Thoracic aorta (tissue), 2 donors: ENCODE data around the gene SNRNP200. TPM values are rescaled to one million over a fixed set of nuclear protein-coding genes. Genes with fewer than 3 reads are reported as not detected.

Source experiments
- ATAC-seq: fragments of 150-250 bp; one replicate; pipeline ENCODE4 v1.8.0; 2017; ENCODE audit warnings: low read depth; ENCODE audit not compliant: insufficient number of reproducible peaks, low FRiP score
- DNase-seq: peaks from one replicate; pipeline ENCODE4 v3.0.0-alpha.2; 2020; ENCODE audit warnings: low spot score
- H3K27ac ChIP-seq, 2 donors: fragments of 200-600 bp; sonication (generic); 1 replicate in 1 of 2; 2 replicates in 1 of 2; pipeline ENCODE4 v1.5.1; 2016; ENCODE audit warnings: mild to moderate bottlenecking in 2 of 2, moderate library complexity in 2 of 2
- H3K27me3 ChIP-seq: fragments of 200-600 bp; sonication (generic); replicated peaks from 2 replicates; pipeline ENCODE4 v1.6.0; 2016; ENCODE audit warnings: mild to moderate bottlenecking; ENCODE audit not compliant: insufficient read depth
- H3K36me3 ChIP-seq: fragments of 200-600 bp; sonication (generic); one replicate; pipeline ENCODE4 v1.5.1; 2016
- H3K4me1 ChIP-seq, 2 donors: fragments of 200-600 bp; sonication (generic); 1 replicate in 1 of 2; 2 replicates in 1 of 2; pipeline versions ENCODE4 v1.5.1 to v1.6.0; 2016; ENCODE audit warnings: low read depth in 2 of 2, mild to moderate bottlenecking in 1 of 2; ENCODE audit not compliant: control insufficient read depth in 1 of 2
- H3K4me3 ChIP-seq: fragments of 200-600 bp; sonication (generic); 2 replicates; pipeline ENCODE4 v1.5.1; 2016; ENCODE audit warnings: mild to moderate bottlenecking
- H3K9me3 ChIP-seq: fragments of 200-600 bp; sonication (generic); 2 replicates; pipeline ENCODE4 v1.5.1; 2016
- CTCF ChIP-seq: fragments of 200-600 bp; sonication (generic); IDR thresholded peaks from one replicate; pipeline ENCODE4 v1.5.1; 2019; ENCODE audit warnings: antibody characterized with exemption
- total RNA-seq, 2 donors: library from RNA; depleted of rRNA; stranded (reverse); fragments of >200 nt; gene quantifications; one replicate each; pipeline versions ENCODE4 v1.1.0 to v1.2.3, GENCODE V29; 2016

SNRNP200 gene
- total RNA-seq, 2 donors from 2014 or later: 77.2 to 85.6 TPM

DNA sequence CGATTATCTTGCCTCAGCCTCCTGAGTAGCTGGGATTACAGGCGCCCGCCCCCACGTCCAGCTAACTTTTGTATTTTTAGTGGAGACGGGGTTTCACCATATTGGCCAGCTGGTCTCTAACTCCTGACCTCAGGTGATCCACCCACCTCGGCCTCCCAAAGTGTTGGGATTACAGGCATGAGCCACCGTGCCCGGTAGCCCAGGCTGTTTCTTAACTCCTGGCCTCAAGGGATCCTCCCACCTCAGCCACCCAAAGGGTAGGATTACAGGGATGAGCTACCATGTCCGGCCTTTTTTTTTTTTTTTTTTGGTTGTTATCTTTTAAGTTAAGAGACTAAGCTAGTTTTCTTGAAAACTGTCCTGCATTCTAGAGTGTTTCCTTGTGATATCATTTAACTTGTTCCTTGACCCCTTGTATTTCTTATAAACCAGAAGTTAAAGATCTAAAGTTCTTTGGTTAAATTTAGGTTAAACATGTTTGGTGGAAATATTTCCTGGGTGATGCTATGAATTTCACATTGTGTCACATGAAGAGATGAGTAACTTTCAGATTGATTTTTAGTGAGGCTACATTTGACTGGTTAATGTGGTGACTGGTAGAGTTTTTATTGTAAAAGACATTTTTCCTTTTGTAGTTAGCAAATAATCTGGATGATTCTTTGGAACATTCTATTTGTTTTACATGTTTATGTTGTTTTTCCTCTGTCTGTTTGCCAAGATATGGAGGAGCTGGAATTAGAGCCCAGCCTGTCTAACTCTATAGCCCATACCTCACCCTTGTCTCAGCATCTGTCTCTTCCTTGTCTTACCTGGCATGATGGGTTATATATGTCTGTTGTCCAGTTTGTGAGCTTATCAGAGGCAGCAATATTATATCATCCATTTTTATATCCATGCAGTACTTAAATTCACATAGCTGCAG, 35.4 kb upstream of the SNRNP200 start:
- Histone ChIP-seq H3K9me3 (no peaks in the 10 kb centered on the region), H3K4me3 (no peak overlapping the region), H3K27ac (no peak overlapping the region), H3K36me3 (no peaks in the 10 kb centered on the region), H3K4me1 (peaks cover 0 to 3% of the 10 kb centered on the region in 2 donors), H3K27me3 (no peaks in the 10 kb centered on the region)
- ATAC-seq: no peak
- no peak for DNase-seq
- TF ChIP-seq CTCF: no peak

GRCh38 chr2:96336873-96337272, 31.5 kb upstream of the SNRNP200 start:
- Histone ChIP-seq H3K4me3 (no peak overlapping the region), H3K36me3 (no peaks in the 10 kb centered on the region), H3K27ac (no peak overlapping the region), H3K9me3 (no peaks in the 10 kb centered on the region), H3K27me3 (no peaks in the 10 kb centered on the region), H3K4me1 (peaks cover 3 to 8% of the 10 kb centered on the region in 2 donors)
- TF ChIP-seq CTCF: no peak
- DNase-seq (no peak), ATAC-seq (no peak)

DNA sequence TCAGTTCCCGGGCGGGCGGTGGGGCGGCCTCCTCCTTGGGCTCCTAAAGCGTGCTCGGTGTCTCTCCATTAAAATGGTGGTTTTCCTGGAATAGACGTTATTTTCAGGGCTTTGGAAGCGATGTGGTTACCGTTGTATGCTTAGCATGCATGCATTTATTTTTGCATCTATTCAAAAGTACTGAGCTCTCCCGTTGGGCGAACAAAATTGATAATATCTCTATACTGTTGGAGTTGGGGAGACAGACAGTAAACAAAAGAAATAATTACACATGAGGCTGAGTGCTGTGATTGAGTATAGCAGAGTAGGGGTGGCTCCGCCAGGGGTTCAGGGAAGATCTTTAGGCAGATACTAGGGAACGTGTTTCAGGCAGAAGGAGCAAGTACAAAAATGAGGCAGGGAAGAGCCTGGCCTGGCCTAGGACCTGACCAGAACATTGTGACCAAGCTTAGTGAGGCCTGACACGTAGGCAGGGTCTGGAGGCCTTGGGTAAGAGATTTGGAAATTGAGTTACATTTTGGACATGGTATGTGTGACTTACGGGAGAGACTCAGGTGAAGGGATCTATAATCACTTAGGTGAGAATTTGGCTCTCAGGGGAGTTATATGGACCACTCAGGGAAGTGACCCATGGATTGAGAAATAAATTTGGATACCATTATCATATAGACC, 30.9 kb upstream of the SNRNP200 start:
- Histone ChIP-seq H3K27me3 (no peaks in the 10 kb centered on the region), H3K9me3 (no peaks in the 10 kb centered on the region), H3K4me3 (peak overlapping the region; percentile 88), H3K36me3 (no peaks in the 10 kb centered on the region), H3K27ac (no peak overlapping the region), H3K4me1 (peaks cover 3 to 8% of the 10 kb centered on the region in 2 donors)
- no peak for TF ChIP-seq CTCF
- ATAC-seq (no peak), DNase-seq (no peak)

GRCh38 chr2:96333708-96334107, 28.4 kb upstream of the SNRNP200 start:
- H3K27ac ChIP-seq: no peak overlapping the region
- ATAC-seq (no peak), DNase-seq (no peak)
- no peak for TF ChIP-seq CTCF
- no peak overlapping the region for H3K4me3 ChIP-seq
- no peaks in the 10 kb centered on the region for H3K9me3 ChIP-seq
- H3K36me3 ChIP-seq: no peaks in the 10 kb centered on the region
- no peaks in the 10 kb centered on the region for H3K27me3 ChIP-seq
- H3K4me1 ChIP-seq: peaks cover 3 to 13% of the 10 kb centered on the region in 2 donors

- peaks cover 0 to 22% of the 10 kb centered on the region in 2 donors for H3K4me1 ChIP-seq
- H3K4me3 ChIP-seq: no peak overlapping the region
- no peaks in the 10 kb centered on the region for H3K27me3 ChIP-seq
- ATAC-seq: no peak
- H3K27ac ChIP-seq: no peak overlapping the region
- H3K9me3 ChIP-seq: no peaks in the 10 kb centered on the region
- H3K36me3 ChIP-seq: no peaks in the 10 kb centered on the region
- no peak for TF ChIP-seq CTCF
- no peak for DNase-seq
Measured at GRCh38 chr2:96330407-96330806, 25.1 kb upstream of the SNRNP200 start.
